Upper lobe of right lung (tissue), 1 donor: ENCODE results near the gene CACNG4. TPM values are rescaled to one million over a fixed set of nuclear protein-coding genes. Genes with fewer than 3 reads are reported as not detected.
A peak's percentile ranks its signal among the peaks of the same experiment; 100 is the strongest.

Experiments used
- ATAC-seq: fragments of 200-7000 bp; cut with Tn5 transposase; one replicate; pipeline ENCODE4 v1.9.1; 2020; ENCODE audit warnings: mild to moderate bottlenecking, moderate library complexity
- DNase-seq: peaks from one replicate; pipeline ENCODE4 v3.0.0-alpha.2; 2020
- H3K27ac ChIP-seq: fragments of 200-600 bp; one replicate; pipeline ENCODE4 v1.8.0; 2022
- H3K27me3 ChIP-seq: fragments of 200-600 bp; one replicate; pipeline ENCODE4 v1.8.0; 2022; ENCODE audit warnings: mild to moderate bottlenecking
- H3K36me3 ChIP-seq: fragments of 200-600 bp; one replicate; pipeline ENCODE4 v1.8.0; 2022
- H3K4me1 ChIP-seq: fragments of 200-600 bp; one replicate; pipeline ENCODE4 v1.8.0; 2022
- H3K4me3 ChIP-seq: fragments of 200-600 bp; one replicate; pipeline ENCODE4 v1.8.0; 2022; ENCODE audit warnings: mild to moderate bottlenecking
- H3K9me3 ChIP-seq: fragments of 200-600 bp; one replicate; pipeline ENCODE4 v1.8.0; 2022
- intact Hi-C: fragments of 100-400 bp; cut with DNase I; formaldehyde crosslinking; loops from one replicate; pipeline ENCODE4 v1.11.0; 2022
- total RNA-seq: library from RNA; stranded (reverse); fragmentation: NEBNext Ultra II Directional; extraction: Animal tissue kit (Norgen Biotek cat#: 25700); gene quantifications from one replicate; pipeline ENCODE4 v1.2.1, GENCODE V29; 2021
- TF ChIP-seq, protein P1 (sequence below): fragments of 200-600 bp; IDR thresholded peaks from one replicate; pipeline ENCODE4 v1.8.0; 2022; ENCODE audit warnings: antibody characterized with exemption
- donor health status: DM: no; HTN: yes; CAD: no; lungs with severe emphysema.

CACNG4 gene
- total RNA-seq, 1 donor from 2014 or later, result 9.3 TPM

DNA sequence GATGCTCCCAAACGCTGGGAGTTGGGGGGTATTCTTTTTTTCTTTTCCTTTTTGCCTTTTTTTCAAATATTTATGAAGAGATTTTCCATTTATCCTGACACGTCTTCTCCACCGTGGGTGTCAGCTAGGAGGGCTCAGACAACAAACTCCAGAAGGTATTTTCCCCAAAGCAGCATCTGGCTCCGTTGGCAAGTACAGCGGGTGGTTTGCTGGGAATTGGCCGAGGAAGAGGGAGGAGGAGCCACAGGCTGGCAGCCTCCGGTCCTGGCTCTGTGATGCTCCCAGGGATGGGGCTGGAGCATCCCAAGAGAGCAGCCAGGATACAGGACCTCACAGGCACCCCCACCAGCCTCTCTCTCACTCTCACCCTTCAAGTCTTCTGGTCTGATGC is 10.9 kb upstream of the CACNG4 start:
- TF ChIP-seq, protein P1, sequence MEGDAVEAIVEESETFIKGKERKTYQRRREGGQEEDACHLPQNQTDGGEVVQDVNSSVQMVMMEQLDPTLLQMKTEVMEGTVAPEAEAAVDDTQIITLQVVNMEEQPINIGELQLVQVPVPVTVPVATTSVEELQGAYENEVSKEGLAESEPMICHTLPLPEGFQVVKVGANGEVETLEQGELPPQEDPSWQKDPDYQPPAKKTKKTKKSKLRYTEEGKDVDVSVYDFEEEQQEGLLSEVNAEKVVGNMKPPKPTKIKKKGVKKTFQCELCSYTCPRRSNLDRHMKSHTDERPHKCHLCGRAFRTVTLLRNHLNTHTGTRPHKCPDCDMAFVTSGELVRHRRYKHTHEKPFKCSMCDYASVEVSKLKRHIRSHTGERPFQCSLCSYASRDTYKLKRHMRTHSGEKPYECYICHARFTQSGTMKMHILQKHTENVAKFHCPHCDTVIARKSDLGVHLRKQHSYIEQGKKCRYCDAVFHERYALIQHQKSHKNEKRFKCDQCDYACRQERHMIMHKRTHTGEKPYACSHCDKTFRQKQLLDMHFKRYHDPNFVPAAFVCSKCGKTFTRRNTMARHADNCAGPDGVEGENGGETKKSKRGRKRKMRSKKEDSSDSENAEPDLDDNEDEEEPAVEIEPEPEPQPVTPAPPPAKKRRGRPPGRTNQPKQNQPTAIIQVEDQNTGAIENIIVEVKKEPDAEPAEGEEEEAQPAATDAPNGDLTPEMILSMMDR, result no peak
- H3K27ac ChIP-seq, result no peak overlapping the region
- no peaks in the 10 kb centered on the region for H3K4me1 ChIP-seq
- H3K4me3 ChIP-seq, result no peak overlapping the region
- H3K9me3 ChIP-seq, result no peaks in the 10 kb centered on the region
- DNase-seq (no peak), ATAC-seq (no peak)
- no peaks in the 10 kb centered on the region for H3K36me3 ChIP-seq
- H3K27me3 ChIP-seq, result no peaks in the 10 kb centered on the region
- intact Hi-C loops, result no loop called here

DNA sequence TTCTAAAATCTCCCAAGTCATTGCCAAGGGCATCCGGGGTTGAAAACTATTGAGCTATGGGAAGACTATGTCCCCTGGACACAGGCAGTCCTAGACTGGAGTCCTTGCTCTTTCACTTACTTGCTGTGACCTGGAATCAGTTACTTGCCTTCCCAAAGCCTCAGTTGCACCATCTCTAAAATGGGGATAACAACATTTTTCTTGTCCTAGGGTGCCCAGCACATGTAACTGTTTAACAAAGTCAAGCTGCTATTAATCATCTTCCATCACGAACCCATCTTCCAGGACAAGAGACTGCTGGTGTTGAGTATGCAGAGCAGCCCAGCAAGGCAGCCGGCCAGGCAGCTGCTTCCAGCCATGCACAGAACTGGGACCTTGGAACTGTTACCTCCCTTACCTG is 9.9 kb upstream of the CACNG4 start:
- TF ChIP-seq, protein P1, result no peak
- no peaks in the 10 kb centered on the region for H3K4me1 ChIP-seq
- no peaks in the 10 kb centered on the region for H3K27me3 ChIP-seq
- no peaks in the 10 kb centered on the region for H3K9me3 ChIP-seq
- H3K4me3 ChIP-seq, result no peak overlapping the region
- DNase-seq (no peak), ATAC-seq (no peak)
- intact Hi-C loops, result no loop called here
- no peaks in the 10 kb centered on the region for H3K36me3 ChIP-seq
- no peak overlapping the region for H3K27ac ChIP-seq

DNA sequence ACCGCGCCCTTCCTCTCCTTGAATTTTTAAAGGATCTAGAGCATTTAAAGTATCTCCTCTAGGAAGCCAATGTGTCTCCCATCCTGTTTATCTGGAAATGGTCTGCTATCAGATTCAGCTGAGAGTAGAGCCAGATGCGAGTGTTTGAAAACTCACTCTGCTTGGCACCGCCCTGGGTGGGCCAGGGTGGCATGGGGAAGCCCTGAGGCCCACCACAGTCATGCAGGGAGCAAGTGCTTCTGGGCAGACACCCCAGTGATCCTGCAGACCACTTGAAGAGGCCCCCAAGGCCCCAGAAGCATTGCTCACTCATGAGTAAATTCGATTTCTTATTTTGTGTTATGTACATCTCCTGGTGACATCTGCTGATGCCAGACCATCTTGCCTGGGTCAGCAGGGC is 8.7 kb upstream of the CACNG4 start:
- Histone ChIP-seq H3K4me3 (no peak overlapping the region), H3K27me3 (peaks cover 1% of the 10 kb centered on the region), H3K27ac (no peak overlapping the region), H3K4me1 (no peaks in the 10 kb centered on the region), H3K36me3 (no peaks in the 10 kb centered on the region), H3K9me3 (no peaks in the 10 kb centered on the region)
- intact Hi-C loops, result no loop called here
- ATAC-seq (no peak), DNase-seq (no peak)
- TF ChIP-seq, protein P1, result no peak

DNA sequence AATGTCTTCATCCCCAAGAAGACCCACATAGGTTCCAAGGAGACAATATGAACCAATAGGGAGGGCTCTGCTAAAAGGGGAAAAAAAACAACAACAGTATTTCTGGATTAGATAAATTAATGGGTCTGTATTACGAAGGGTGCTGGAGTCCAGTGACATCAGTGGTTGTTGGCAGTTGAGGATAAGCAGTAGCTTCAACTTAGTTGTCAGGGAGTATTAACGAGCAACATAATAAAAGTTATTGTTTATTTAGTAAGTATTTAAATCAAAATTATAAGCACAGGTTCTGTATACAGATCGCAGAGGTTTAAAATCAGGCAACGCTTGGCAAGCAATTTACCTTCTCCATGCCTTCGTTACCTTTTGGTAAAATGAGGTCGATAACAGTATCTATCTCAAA is 7.6 kb upstream of the CACNG4 start:
- no peaks in the 10 kb centered on the region for H3K9me3 ChIP-seq
- H3K4me1 ChIP-seq, result no peaks in the 10 kb centered on the region
- DNase-seq (no peak), ATAC-seq (no peak)
- TF ChIP-seq, protein P1, result no peak
- peaks cover 4% of the 10 kb centered on the region for H3K27me3 ChIP-seq
- no peak overlapping the region for H3K27ac ChIP-seq
- H3K4me3 ChIP-seq, result no peak overlapping the region
- intact Hi-C loops, result no loop called here
- H3K36me3 ChIP-seq, result no peaks in the 10 kb centered on the region

DNA sequence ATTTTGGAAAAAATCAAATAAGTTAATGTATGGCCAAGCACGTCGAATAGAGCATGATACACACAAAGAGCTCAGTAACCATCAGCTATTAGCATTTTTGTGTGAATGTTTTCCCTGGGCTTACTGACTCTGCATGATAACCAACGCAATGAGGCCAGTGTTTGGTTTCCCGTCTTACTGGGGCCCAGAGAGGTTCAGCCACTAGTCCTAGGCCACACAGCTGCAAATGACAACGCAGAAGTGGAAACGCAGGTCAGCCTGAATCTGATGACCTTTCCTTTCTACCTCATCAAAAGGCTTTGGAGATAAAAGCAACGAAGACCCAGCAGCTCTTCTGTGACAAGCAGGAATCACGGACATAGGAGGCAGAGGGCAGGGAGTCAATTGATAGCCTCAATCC is 7.2 kb upstream of the CACNG4 start:
- Histone ChIP-seq H3K9me3 (no peaks in the 10 kb centered on the region), H3K27ac (no peak overlapping the region), H3K36me3 (no peaks in the 10 kb centered on the region), H3K4me3 (no peak overlapping the region), H3K27me3 (peaks cover 4% of the 10 kb centered on the region), H3K4me1 (no peaks in the 10 kb centered on the region)
- no peak for ATAC-seq
- TF ChIP-seq, protein P1, result no peak
- intact Hi-C loops, result no loop called here
- no peak for DNase-seq

DNA sequence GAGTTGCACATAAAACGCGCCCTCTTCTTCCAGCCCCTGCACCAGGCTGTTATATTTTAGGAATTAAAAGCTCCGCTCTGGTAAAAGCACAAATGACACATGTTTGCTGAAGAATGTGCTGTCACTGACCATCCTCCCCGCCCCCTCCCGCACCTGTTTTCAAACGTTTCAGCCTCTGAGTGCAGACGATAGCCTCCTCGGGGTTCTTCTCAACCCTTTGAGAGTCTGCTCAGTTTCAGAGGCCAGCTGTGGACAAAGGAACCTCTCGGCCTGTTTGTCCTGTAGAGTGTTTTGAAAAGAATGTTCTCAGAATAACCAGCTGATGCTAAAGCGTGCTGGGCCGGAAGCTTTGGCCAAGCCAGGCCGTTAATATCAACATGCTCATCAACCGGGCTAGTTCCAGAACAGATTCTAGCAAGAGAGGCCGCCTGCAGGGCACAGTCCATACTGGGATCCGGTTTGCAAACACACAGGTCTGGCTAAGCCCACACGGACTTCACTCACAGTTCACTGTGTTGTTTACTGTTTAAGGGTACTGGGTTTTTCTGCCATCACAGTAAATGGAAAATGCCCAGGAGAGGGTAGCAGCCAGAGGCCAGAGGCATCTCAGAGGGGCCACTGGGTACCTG is 6.4 kb upstream of the CACNG4 start:
- H3K4me1 ChIP-seq, result no peaks in the 10 kb centered on the region
- DNase-seq (no peak), ATAC-seq (peak; percentile 57)
- H3K27ac ChIP-seq, result no peak overlapping the region
- no peaks in the 10 kb centered on the region for H3K9me3 ChIP-seq
- H3K27me3 ChIP-seq, result peaks cover 4% of the 10 kb centered on the region
- no peak overlapping the region for H3K4me3 ChIP-seq
- TF ChIP-seq, protein P1, result no peak
- intact Hi-C loops, result no loop called here
- H3K36me3 ChIP-seq, result no peaks in the 10 kb centered on the region
